Measurements from ENCODE around the gene NBR1. TPM values are rescaled to one million over a fixed set of nuclear protein-coding genes. Genes with fewer than 3 reads are reported as not detected.
"Not testable (repeated sequence)": the region's sequence is repeated elsewhere in the genome, so short reads cannot be mapped to it uniquely, and the experiment has no call there.

NBR1 gene
- polyA plus RNA-seq, 3 donors: 40.4 to 88.5 (median 64.0) TPM

DNA sequence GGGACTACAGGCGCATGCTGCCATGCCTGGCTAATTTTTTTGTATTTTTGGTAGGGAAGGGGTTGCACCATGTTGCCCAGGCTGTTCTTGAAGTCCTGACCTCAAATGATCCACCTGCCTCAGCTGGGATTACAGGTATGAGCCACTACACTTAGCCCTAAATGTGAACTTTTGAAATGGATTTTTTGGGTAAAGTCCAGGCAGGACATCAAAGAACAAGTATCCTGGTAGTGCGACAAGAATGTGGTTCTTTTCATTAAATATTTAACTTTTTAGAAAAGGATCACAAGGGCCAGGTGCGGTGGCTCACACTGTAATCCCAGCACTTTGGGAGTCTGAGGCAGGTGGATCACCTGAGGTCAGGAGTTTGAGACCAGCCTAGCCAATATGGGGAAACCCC lies 15.3 kb upstream of the NBR1 start:
- Histone ChIP-seq H4K20me1 (ENCODE audit: insufficient read depth, low read length) (no peaks in the 10 kb centered on the region), H3K9ac (ENCODE audit: insufficient read depth, low read length, poor library complexity, severe bottlenecking) (no peak overlapping the region), H3K4me3 (replicated peaks in 1 of 3; ENCODE audit: low read depth in 2 of 3, low read length in 3 of 3) (no peak overlapping the region), H3K36me3 (replicated peaks in 1 of 2; ENCODE audit: control insufficient read depth in 1 of 2, insufficient read depth in 2 of 2, low read length in 2 of 2) (peaks cover 0 to 3% of the 10 kb centered on the region in 2 donors), H3K79me2 (ENCODE audit: insufficient read depth, low read length) (no peaks in the 10 kb centered on the region), H3K4me2 (replicated peaks; ENCODE audit: extremely low read depth, low read length, poor library complexity, severe bottlenecking) (no peak overlapping the region), H3K4me1 (ENCODE audit: control insufficient read depth in 1 of 2, insufficient read depth in 2 of 2, low read length in 2 of 2) (no peaks in the 10 kb centered on the region), H2AFZ (ENCODE audit: insufficient read depth, low read depth, low read length, poor library complexity, severe bottlenecking) (no peak overlapping the region), H3K9me3 (replicated peaks in 1 of 2; ENCODE audit: control insufficient read depth in 1 of 2, insufficient read depth in 1 of 2, low read length in 2 of 2) (peaks cover 0 to 4% of the 10 kb centered on the region in 2 donors), H3K27ac (ENCODE audit: low read depth in 1 of 2, low read length in 2 of 2) (no peak overlapping the region), H3K27me3 (ENCODE audit: control insufficient read depth in 2 of 2, insufficient read depth in 2 of 2, low read length in 2 of 2) (no peaks in the 10 kb centered on the region)
- peaks cover 7 to 14% (median 12%) of the 10 kb centered on the region in 7 donors for H3K9me3 Mint-ChIP-seq
- TF ChIP-seq, protein P1, sequence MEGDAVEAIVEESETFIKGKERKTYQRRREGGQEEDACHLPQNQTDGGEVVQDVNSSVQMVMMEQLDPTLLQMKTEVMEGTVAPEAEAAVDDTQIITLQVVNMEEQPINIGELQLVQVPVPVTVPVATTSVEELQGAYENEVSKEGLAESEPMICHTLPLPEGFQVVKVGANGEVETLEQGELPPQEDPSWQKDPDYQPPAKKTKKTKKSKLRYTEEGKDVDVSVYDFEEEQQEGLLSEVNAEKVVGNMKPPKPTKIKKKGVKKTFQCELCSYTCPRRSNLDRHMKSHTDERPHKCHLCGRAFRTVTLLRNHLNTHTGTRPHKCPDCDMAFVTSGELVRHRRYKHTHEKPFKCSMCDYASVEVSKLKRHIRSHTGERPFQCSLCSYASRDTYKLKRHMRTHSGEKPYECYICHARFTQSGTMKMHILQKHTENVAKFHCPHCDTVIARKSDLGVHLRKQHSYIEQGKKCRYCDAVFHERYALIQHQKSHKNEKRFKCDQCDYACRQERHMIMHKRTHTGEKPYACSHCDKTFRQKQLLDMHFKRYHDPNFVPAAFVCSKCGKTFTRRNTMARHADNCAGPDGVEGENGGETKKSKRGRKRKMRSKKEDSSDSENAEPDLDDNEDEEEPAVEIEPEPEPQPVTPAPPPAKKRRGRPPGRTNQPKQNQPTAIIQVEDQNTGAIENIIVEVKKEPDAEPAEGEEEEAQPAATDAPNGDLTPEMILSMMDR (IDR thresholded peaks at IDR 0.05): no peak
- no peaks in the 10 kb centered on the region for H3K27me3 Mint-ChIP-seq (ENCODE audit: low read depth in 3 of 3)
- 100% methylated on average over 2 of the region's 3 CpGs for WGBS (ENCODE audit: insufficient coverage)
- DNase-seq: no peak
- intact Hi-C loops (cut with micrococcal nuclease): no loop called here
- H3K4me3 Mint-ChIP-seq: no peak overlapping the region
- H3K4me1 Mint-ChIP-seq: peaks cover 4% of the 10 kb centered on the region
- H3K27ac Mint-ChIP-seq: no peak overlapping the region
- peaks cover 12 to 21% of the 10 kb centered on the region in 2 donors for H3K36me3 Mint-ChIP-seq

DNA sequence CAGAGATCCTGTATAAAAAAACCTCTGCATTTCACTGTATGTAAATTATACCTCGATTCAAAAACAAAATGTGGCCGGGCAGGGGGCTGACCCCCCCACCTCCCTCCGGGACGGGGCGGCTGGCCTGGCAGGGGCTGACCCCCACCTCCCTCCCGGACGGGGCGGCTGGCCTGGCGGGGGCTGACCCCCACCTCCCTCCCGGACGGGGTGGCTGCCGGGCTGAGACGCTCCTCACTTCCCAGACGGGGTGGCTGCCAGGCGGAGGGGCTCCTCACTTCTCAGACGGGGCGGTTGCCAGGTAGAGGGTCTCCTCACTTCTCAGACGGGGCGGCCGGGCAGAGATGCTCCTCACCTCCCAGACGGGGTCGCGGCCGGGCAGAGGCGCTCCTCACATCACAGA lies 11.8 kb upstream of the NBR1 start:
- H3K9ac ChIP-seq (ENCODE audit: insufficient read depth, low read length, poor library complexity, severe bottlenecking); H4K20me1 ChIP-seq (ENCODE audit: insufficient read depth, low read length); H3K9me3 Mint-ChIP-seq; H3K4me3 ChIP-seq (replicated peaks in 1 of 3; ENCODE audit: low read depth in 2 of 3, low read length in 3 of 3); intact Hi-C loops (cut with micrococcal nuclease); H3K27me3 Mint-ChIP-seq (ENCODE audit: low read depth in 3 of 3); H3K4me2 ChIP-seq (replicated peaks; ENCODE audit: extremely low read depth, low read length, poor library complexity, severe bottlenecking); DNase-seq; H3K27ac ChIP-seq (ENCODE audit: low read depth in 1 of 2, low read length in 2 of 2); H3K4me1 ChIP-seq (ENCODE audit: control insufficient read depth in 1 of 2, insufficient read depth in 2 of 2, low read length in 2 of 2); H3K27ac Mint-ChIP-seq; H3K27me3 ChIP-seq (ENCODE audit: control insufficient read depth in 2 of 2, insufficient read depth in 2 of 2, low read length in 2 of 2); H3K36me3 ChIP-seq (replicated peaks in 1 of 2; ENCODE audit: control insufficient read depth in 1 of 2, insufficient read depth in 2 of 2, low read length in 2 of 2); H3K9me3 ChIP-seq (replicated peaks in 1 of 2; ENCODE audit: control insufficient read depth in 1 of 2, insufficient read depth in 1 of 2, low read length in 2 of 2); H2AFZ ChIP-seq (ENCODE audit: insufficient read depth, low read depth, low read length, poor library complexity, severe bottlenecking); H3K4me1 Mint-ChIP-seq; H3K79me2 ChIP-seq (ENCODE audit: insufficient read depth, low read length); H3K4me3 Mint-ChIP-seq: not testable (repeated sequence)
- WGBS (ENCODE audit: insufficient coverage): 100% methylated on average over 2 of the region's 25 CpGs
- H3K36me3 Mint-ChIP-seq: peaks cover 7 to 15% of the 10 kb centered on the region in 2 donors

DNA sequence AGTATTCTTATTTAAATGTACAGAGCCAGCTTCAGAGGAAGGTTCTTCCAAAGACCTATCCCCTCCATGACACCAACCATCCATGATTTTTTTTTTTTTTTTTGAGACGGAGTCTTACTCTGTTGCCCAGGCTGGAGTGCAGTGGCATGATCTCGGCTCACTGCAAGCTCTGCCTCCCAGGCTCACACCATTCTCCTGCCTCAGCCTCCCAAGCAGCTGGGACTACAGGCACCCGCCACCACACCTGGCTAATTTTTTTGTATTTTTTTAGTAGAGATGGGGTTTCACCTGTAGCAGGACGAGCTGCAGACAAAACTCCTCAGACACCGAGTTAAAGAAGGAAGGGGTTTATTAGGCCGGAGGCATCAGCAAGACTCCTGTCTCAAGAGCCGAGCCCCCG lies 11.1 kb upstream of the NBR1 start:
- H3K79me2 ChIP-seq (ENCODE audit: insufficient read depth, low read length); intact Hi-C loops (cut with micrococcal nuclease); H4K20me1 ChIP-seq (ENCODE audit: insufficient read depth, low read length); H3K36me3 ChIP-seq (replicated peaks in 1 of 2; ENCODE audit: control insufficient read depth in 1 of 2, insufficient read depth in 2 of 2, low read length in 2 of 2); H3K4me1 Mint-ChIP-seq; H3K9me3 ChIP-seq (replicated peaks in 1 of 2; ENCODE audit: control insufficient read depth in 1 of 2, insufficient read depth in 1 of 2, low read length in 2 of 2); H3K4me3 Mint-ChIP-seq; H3K27me3 Mint-ChIP-seq (ENCODE audit: low read depth in 3 of 3); H3K27me3 ChIP-seq (ENCODE audit: control insufficient read depth in 2 of 2, insufficient read depth in 2 of 2, low read length in 2 of 2); H3K9me3 Mint-ChIP-seq; H2AFZ ChIP-seq (ENCODE audit: insufficient read depth, low read depth, low read length, poor library complexity, severe bottlenecking); H3K27ac ChIP-seq (ENCODE audit: low read depth in 1 of 2, low read length in 2 of 2); H3K9ac ChIP-seq (ENCODE audit: insufficient read depth, low read length, poor library complexity, severe bottlenecking); DNase-seq; H3K4me2 ChIP-seq (replicated peaks; ENCODE audit: extremely low read depth, low read length, poor library complexity, severe bottlenecking); H3K27ac Mint-ChIP-seq; H3K4me3 ChIP-seq (replicated peaks in 1 of 3; ENCODE audit: low read depth in 2 of 3, low read length in 3 of 3); H3K4me1 ChIP-seq (ENCODE audit: control insufficient read depth in 1 of 2, insufficient read depth in 2 of 2, low read length in 2 of 2): not testable (repeated sequence)
- peaks cover 8 to 18% of the 10 kb centered on the region in 2 donors for H3K36me3 Mint-ChIP-seq
- 95% methylated on average over 4 of the region's 8 CpGs for WGBS (ENCODE audit: insufficient coverage)

DNA sequence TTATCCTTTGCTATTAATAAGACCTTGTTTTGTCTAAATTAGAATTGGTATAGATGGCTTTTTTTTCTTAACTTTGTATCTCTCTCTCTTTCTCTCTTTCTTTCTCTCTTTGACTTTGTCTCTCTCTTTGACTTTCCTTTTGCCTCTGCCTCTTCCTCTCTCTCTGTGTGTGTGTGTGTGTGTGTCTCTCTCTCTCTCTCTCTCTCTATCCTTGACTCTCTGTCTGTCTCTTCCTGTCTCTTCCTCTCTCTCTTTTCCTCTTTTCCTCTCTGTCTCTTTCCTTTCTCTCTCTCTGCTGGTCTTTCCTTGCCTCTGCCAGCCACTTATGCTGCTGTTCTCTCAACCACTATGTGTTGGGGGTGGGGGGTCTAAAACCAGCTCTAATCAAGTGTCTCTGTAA lies 5.0 kb upstream of the NBR1 start:
- H3K4me1 Mint-ChIP-seq; H3K27me3 ChIP-seq (ENCODE audit: control insufficient read depth in 2 of 2, insufficient read depth in 2 of 2, low read length in 2 of 2); H3K4me3 ChIP-seq (replicated peaks in 1 of 3; ENCODE audit: low read depth in 2 of 3, low read length in 3 of 3); H3K9ac ChIP-seq (ENCODE audit: insufficient read depth, low read length, poor library complexity, severe bottlenecking); H4K20me1 ChIP-seq (ENCODE audit: insufficient read depth, low read length); H3K9me3 ChIP-seq (replicated peaks in 1 of 2; ENCODE audit: control insufficient read depth in 1 of 2, insufficient read depth in 1 of 2, low read length in 2 of 2); H3K36me3 ChIP-seq (replicated peaks in 1 of 2; ENCODE audit: control insufficient read depth in 1 of 2, insufficient read depth in 2 of 2, low read length in 2 of 2); H3K79me2 ChIP-seq (ENCODE audit: insufficient read depth, low read length); intact Hi-C loops (cut with micrococcal nuclease); H3K4me2 ChIP-seq (replicated peaks; ENCODE audit: extremely low read depth, low read length, poor library complexity, severe bottlenecking); H3K9me3 Mint-ChIP-seq; H3K4me3 Mint-ChIP-seq; H3K27ac ChIP-seq (ENCODE audit: low read depth in 1 of 2, low read length in 2 of 2); H3K27me3 Mint-ChIP-seq (ENCODE audit: low read depth in 3 of 3); DNase-seq; H2AFZ ChIP-seq (ENCODE audit: insufficient read depth, low read depth, low read length, poor library complexity, severe bottlenecking): not testable (repeated sequence)
- Mint-ChIP-seq H3K36me3 (peaks cover 8 to 18% of the 10 kb centered on the region in 2 donors), H3K27ac (peak overlapping the region in 2 of 7 donors; percentile 27 to 30)
- peaks cover 14 to 15% of the 10 kb centered on the region in 2 donors for H3K4me1 ChIP-seq (ENCODE audit: control insufficient read depth in 1 of 2, insufficient read depth in 2 of 2, low read length in 2 of 2)

Measured in CD14-positive monocyte (primary cell).